Measurements from ENCODE around the gene HDAC7.

HDAC7 gene

GRCh38 chr12:47819138-47819895, 386 bp downstream of the HDAC7 start:
- Histone ChIP-seq H3K27ac (ENCODE audit: low read depth, low read length) (peak overlapping the region; percentile 99), H3K4me1 (ENCODE audit: control insufficient read depth, low read length) (peaks cover 83% of the 10 kb centered on the region), H3K4me2 (ENCODE audit: low read length) (peak overlapping the region; percentile 94), H3K79me2 (ENCODE audit: control insufficient read depth, low read length) (peaks cover 57% of the 10 kb centered on the region), H4K20me1 (ENCODE audit: control insufficient read depth, insufficient read depth, low read depth, low read length) (0 out of 2 replicates have a peak, but pooled peaks cover 2% of the 10 kb centered on the region), H3F3A (ENCODE audit: control insufficient read depth, insufficient read depth) (peaks cover 22% of the 10 kb centered on the region), H3K36me3 (ENCODE audit: control insufficient read depth, low read length) (peaks cover 38% of the 10 kb centered on the region), H3K9me3 (ENCODE audit: control insufficient read depth, insufficient read depth, low read length) (no peaks in the 10 kb centered on the region), H3K27me3 (ENCODE audit: control insufficient read depth, low read length) (no peaks in the 10 kb centered on the region), H3K9me2 (replicated peaks; ENCODE audit: control insufficient read depth, low read length) (no peaks in the 10 kb centered on the region), H3K4me3 (ENCODE audit: low read length) (peak overlapping the region; percentile 85)
- TF ChIP-seq CTCF (IDR thresholded peaks at IDR 0.05; ENCODE audit: low read depth, low read length, poor library complexity, severe bottlenecking): peak; percentile 65
- TF ChIP-seq EZH2phosphoT487 (IDR thresholded peaks at IDR 0.05; ENCODE audit: borderline replicate concordance, low read length): no peak

- H3K4me1 ChIP-seq (ENCODE audit: control insufficient read depth, low read length): peaks cover 83% of the 10 kb centered on the region
- TF ChIP-seq CTCF (IDR thresholded peaks at IDR 0.05; ENCODE audit: low read depth, low read length, poor library complexity, severe bottlenecking): no peak
- no peak for TF ChIP-seq EZH2phosphoT487 (IDR thresholded peaks at IDR 0.05; ENCODE audit: borderline replicate concordance, low read length)
- peaks cover 29% of the 10 kb centered on the region for H3F3A ChIP-seq (ENCODE audit: control insufficient read depth, insufficient read depth)
- peak overlapping the region; percentile 85 for H3K4me3 ChIP-seq (ENCODE audit: low read length)
- H3K9me2 ChIP-seq (replicated peaks; ENCODE audit: control insufficient read depth, low read length): no peaks in the 10 kb centered on the region
- H3K27me3 ChIP-seq (ENCODE audit: control insufficient read depth, low read length): no peaks in the 10 kb centered on the region
- H3K27ac ChIP-seq (ENCODE audit: low read depth, low read length): peak overlapping the region; percentile 99
- H3K79me2 ChIP-seq (ENCODE audit: control insufficient read depth, low read length): peaks cover 65% of the 10 kb centered on the region
- H3K36me3 ChIP-seq (ENCODE audit: control insufficient read depth, low read length): peaks cover 43% of the 10 kb centered on the region
- 0 out of 2 replicates have a peak, but pooled peaks cover 2% of the 10 kb centered on the region for H4K20me1 ChIP-seq (ENCODE audit: control insufficient read depth, insufficient read depth, low read depth, low read length)
- no peaks in the 10 kb centered on the region for H3K9me3 ChIP-seq (ENCODE audit: control insufficient read depth, insufficient read depth, low read length)
- peak overlapping the region; percentile 87 for H3K4me2 ChIP-seq (ENCODE audit: low read length)
Observed at GRCh38 chr12:47818467-47819137, 1.1 kb downstream of the HDAC7 start.

- TF ChIP-seq CTCF (IDR thresholded peaks at IDR 0.05; ENCODE audit: low read depth, low read length, poor library complexity, severe bottlenecking) (peak; percentile 8), EZH2phosphoT487 (IDR thresholded peaks at IDR 0.05; ENCODE audit: borderline replicate concordance, low read length) (no peak)
- Histone ChIP-seq H3K4me3 (ENCODE audit: low read length) (peak overlapping the region; percentile 85), H3K27ac (ENCODE audit: low read depth, low read length) (peak overlapping the region; percentile 99), H3K79me2 (ENCODE audit: control insufficient read depth, low read length) (peaks cover 70% of the 10 kb centered on the region), H3F3A (ENCODE audit: control insufficient read depth, insufficient read depth) (peaks cover 31% of the 10 kb centered on the region), H3K36me3 (ENCODE audit: control insufficient read depth, low read length) (peaks cover 48% of the 10 kb centered on the region), H3K4me1 (ENCODE audit: control insufficient read depth, low read length) (peaks cover 82% of the 10 kb centered on the region), H3K4me2 (ENCODE audit: low read length) (peak overlapping the region; percentile 87), H3K9me3 (ENCODE audit: control insufficient read depth, insufficient read depth, low read length) (no peaks in the 10 kb centered on the region), H4K20me1 (ENCODE audit: control insufficient read depth, insufficient read depth, low read depth, low read length) (0 out of 2 replicates have a peak, but pooled peaks cover 2% of the 10 kb centered on the region), H3K9me2 (replicated peaks; ENCODE audit: control insufficient read depth, low read length) (no peaks in the 10 kb centered on the region), H3K27me3 (ENCODE audit: control insufficient read depth, low read length) (no peaks in the 10 kb centered on the region)
Observed at GRCh38 chr12:47818007-47818376, 1.7 kb downstream of the HDAC7 start.
